ENCODE measurements around the gene SPDYE16.
"Not testable (repeated sequence)": the region's sequence is repeated elsewhere in the genome, so short reads cannot be mapped to it uniquely, and the experiment has no call there.

The SPDYE16 gene, protein sequence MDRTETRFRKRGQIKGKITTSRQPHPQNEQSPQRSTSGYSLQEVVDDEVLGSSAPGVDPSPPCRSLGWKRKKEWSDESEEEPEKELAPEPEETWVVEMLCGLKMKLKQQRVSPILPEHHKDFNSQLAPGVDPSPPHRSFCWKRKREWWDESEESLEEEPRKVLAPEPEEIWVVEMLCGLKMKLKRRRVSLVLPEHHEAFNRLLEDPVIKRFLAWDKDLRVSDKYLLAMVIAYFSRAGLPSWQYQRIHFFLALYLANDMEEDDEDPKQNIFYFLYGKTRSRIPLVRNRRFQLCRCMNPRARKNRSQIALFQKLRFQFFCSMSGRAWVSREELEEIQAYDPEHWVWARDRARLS

GRCh38 chr7:76543197-76543596 lies at the start of gene SPDYE16:
Gene SPDYE16, minus strand, starts transcription at chr7:76543297. Its CDS starts 1,838 bp downstream, at chr7:76541459.
- not testable (repeated sequence) for DNase-seq (ENCODE audit: low read depth in 2 of 3, low spot score in 1 of 3)

- DNase-seq (ENCODE audit: low read depth in 2 of 3, low spot score in 1 of 3), result not testable (repeated sequence)
These were observed 49.6 kb upstream of the SPDYE16 start for GRCh38 chr7:76592694-76593093.

DNA sequence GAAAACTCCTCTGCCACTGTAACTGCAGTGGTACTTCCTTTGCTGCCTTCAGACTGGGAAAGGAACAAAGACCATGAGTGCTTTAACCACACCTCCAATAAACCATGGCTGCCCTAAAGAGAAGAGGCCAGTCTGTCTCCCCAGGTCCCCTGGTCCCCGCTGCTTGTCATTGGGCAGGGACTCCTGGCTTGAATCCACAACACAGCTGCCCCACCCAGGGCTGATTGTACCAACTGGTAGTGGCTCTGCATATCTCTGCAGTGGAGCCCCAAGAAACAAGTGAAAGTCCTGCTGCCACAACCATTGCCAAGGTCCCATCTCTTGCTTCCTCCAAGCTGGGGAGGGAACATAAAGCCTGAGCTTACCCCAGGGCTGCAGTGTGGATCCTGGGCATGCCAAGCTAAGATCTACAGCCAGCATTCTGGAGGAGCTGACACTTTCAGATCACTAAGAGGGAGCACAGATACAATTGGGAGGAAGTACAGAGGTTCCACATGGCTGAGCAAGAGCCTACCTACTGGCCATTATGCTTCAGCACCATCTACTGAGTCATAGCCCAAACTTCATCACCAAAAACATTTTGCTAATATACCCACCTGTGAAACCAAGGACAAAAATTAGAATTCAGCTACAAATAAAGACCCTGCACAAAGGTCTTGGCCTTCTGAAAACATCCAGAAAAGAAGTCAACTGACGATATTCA lies 48.7 kb upstream of the SPDYE16 start:
- not testable (repeated sequence) for DNase-seq (ENCODE audit: low read depth in 2 of 3, low spot score in 1 of 3)

- not testable (repeated sequence) for DNase-seq (ENCODE audit: low read depth in 2 of 3, low spot score in 1 of 3)
These were observed 47.9 kb upstream of the SPDYE16 start for GRCh38 chr7:76591033-76591432.

- DNase-seq (ENCODE audit: low read depth in 2 of 3, low spot score in 1 of 3), result not testable (repeated sequence)
These were observed 45.5 kb upstream of the SPDYE16 start for GRCh38 chr7:76588586-76588985.

- DNase-seq (ENCODE audit: low read depth in 2 of 3, low spot score in 1 of 3), result not testable (repeated sequence)
These were observed 43.7 kb upstream of the SPDYE16 start for GRCh38 chr7:76586585-76587315.

GRCh38 chr7:76583636-76584281 lies 40.7 kb upstream of the SPDYE16 start:
- DNase-seq (ENCODE audit: low read depth in 2 of 3, low spot score in 1 of 3), result not testable (repeated sequence)

DNA sequence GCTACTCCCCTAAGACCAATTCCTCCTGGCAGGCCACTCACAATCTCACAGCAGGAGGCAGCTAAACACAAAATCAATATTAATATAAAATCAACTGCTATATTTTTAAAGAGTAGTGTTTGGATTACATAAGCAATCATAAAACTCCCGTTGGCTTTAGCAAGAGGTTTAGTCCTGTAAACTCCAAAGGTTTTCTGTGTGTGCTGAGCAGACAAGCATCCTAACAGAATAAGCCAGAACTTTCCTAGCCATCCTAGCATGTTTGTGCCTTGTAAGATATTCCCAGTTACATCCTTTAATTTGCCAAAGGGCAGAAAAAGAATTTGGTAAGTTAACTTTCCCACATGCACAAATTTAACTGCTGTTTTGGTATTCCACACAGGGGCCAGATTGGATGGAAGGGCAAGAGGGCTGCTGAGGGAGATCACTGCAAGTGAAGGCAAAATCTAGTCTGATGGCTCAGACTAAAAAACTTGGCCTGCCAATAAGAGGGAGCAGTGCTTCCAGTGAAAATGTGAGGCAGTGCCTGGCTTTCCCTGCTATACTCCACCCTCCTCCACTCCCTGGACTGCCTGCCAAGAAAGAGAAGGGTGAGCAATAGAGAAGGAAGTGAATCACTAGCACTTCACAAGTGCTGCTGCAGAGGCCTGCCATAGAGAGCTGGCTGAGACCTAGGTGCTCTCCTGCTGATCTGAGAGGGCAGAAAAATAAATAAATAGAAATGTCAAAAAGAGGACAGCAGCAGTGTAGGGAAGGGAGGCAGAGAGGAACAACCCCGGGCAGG lies 39.9 kb upstream of the SPDYE16 start:
- not testable (repeated sequence) for DNase-seq (ENCODE audit: low read depth in 2 of 3, low spot score in 1 of 3)

GRCh38 chr7:76575919-76576655 lies 33.0 kb upstream of the SPDYE16 start:
- not testable (repeated sequence) for DNase-seq (ENCODE audit: low read depth in 2 of 3, low spot score in 1 of 3)

DNA sequence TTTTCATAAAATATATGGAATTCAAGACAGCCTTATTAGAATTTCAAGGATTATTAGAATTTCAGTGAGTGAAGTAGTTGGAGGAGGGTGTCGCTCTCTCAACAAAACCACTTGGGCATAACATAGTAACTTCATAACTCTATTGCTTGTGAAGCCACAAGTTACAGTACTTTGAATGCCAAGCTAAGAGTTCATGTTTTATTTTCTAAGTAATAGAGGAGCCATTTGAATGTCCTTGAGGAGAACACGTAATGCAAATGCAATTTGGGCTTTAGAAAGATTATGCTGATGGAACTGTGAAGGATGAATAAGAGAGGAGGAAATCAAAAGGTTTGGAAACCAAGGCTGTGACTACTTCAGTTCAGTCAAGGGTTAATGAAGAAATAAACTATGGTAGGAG lies 32.3 kb upstream of the SPDYE16 start:
- DNase-seq (ENCODE audit: low read depth in 2 of 3, low spot score in 1 of 3), result not testable (repeated sequence)

GRCh38 chr7:76572296-76572695 lies 29.2 kb upstream of the SPDYE16 start:
- not testable (repeated sequence) for DNase-seq (ENCODE audit: low read depth in 2 of 3, low spot score in 1 of 3)

DNA sequence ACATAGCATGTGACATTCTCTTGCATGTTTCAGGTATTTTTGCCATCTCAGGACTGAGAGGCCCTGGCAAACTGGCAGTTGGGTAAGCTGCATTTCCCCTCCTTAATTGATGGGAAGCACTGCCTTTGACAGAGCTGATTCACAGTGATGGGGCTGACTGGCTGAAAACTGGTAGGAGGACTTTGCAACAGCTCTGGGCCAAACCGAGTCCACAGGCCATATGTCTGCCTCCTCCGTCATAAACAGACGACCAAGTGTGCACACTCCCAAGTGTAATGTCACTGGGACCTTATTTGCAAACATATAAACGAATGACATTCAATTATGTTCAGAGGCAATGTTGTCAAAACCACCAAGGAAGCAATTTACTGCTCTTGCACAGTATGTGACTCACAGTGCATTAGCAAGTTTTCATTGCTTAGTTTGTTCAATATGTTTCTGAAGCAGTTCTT lies 27.3 kb upstream of the SPDYE16 start:
- not testable (repeated sequence) for DNase-seq (ENCODE audit: low read depth in 2 of 3, low spot score in 1 of 3)

DNA sequence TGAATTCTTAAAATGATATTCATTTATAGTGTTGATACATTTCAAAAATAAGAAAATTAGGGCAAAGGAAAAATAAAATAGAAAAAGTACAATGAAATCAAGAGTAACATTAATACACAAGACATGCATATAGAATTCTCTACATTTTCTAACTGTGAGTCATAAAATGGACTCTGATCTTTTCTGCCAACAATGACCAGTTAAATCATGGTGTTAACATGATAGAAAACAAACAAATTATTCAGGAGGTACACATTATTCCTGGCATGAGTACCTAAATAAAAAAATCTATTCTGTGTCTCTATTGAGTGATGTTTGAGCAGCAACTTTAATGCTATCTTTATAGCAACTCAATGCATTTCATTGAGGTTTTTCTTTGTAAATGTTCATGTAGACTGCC lies 25.6 kb upstream of the SPDYE16 start:
- DNase-seq (ENCODE audit: low read depth in 2 of 3, low spot score in 1 of 3), result not testable (repeated sequence)

DNA sequence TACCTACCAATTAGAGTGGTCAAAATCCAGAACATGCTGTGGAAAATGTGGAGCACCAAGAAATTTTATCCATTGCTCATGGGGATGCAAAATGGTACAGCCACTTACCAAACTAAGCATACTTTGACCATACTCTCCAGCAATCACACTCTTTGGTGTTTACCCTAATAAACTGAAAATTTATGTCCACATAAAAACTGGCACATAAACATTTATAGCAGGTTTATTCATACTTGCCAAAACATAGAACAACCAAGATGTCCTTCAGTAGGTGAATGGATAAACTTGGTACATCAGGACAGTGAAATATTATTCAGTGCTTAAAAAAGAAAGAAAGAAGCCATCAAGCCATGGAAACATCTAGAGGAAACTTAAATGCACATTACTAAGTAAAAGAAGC lies 24.7 kb upstream of the SPDYE16 start:
- not testable (repeated sequence) for DNase-seq (ENCODE audit: low read depth in 2 of 3, low spot score in 1 of 3)

- DNase-seq (ENCODE audit: low read depth in 2 of 3, low spot score in 1 of 3), result not testable (repeated sequence)
These were observed 24.2 kb upstream of the SPDYE16 start for GRCh38 chr7:76567311-76567710.

DNA sequence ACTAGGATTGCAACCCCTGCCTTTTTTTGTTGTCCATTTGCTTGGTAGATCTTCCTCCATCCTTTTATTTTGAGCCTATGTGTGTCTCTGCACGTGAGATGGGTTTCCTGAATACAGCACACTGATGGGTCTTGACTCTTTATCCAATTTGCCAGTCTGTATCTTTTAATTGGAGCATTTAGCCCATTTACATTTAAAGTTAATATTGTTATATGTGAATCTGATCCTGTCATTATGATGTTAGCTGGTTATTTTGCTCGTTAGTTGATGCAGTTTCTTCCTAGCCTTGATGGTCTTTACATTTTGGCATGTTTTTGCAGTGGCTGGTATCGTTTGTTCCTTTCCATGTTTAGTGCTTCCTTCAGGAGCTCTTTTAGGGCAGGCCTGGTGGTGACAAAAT lies 21.9 kb upstream of the SPDYE16 start:
- not testable (repeated sequence) for DNase-seq (ENCODE audit: low read depth in 2 of 3, low spot score in 1 of 3)

- not testable (repeated sequence) for DNase-seq (ENCODE audit: low read depth in 2 of 3, low spot score in 1 of 3)
These were observed 18.2 kb upstream of the SPDYE16 start for GRCh38 chr7:76561342-76561741.

- DNase-seq (ENCODE audit: low read depth in 2 of 3, low spot score in 1 of 3), result not testable (repeated sequence)
These were observed 17.1 kb upstream of the SPDYE16 start for GRCh38 chr7:76560157-76560556.

DNA sequence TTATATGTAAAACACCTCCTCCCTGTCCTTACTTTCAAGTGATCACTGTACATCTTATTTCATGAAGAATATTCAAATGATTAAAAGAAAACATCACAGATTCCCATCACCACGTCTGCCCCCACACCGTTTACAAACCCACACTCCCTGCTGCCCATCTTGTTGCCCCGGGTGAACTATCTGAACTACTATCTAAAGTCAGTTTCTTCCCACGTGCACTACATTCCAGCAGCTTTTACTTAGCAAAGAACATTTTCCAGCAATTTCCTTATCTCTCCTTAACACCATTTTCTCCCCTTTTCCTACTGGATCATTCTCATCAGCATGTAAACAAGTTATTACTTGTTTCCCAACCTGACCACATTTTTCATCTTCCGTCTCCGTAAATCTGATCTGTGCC lies 16.6 kb upstream of the SPDYE16 start:
- DNase-seq (ENCODE audit: low read depth in 2 of 3, low spot score in 1 of 3), result not testable (repeated sequence)

Measured in stimulated activated CD4-positive, alpha-beta T cell treated with anti-CD3 and anti-CD28 coated beads, Interleukin-12 subunit alpha, Interleukin-12 subunit beta, amount 100 ng/mL, for 48 hours (primary cell).